Right atrium auricular region (tissue), 2 donors: ENCODE data around the gene AJM1. TPM values are rescaled to one million over a fixed set of nuclear protein-coding genes. Genes with fewer than 3 reads are reported as not detected.
"Not testable (repeated sequence)": the region's sequence is repeated elsewhere in the genome, so short reads cannot be mapped to it uniquely, and the experiment has no call there.

Experiments
- DNase-seq: peaks from one replicate; pipeline ENCODE4 v3.0.0-alpha.2; 2019; ENCODE audit warnings: low spot score
- H3K27ac ChIP-seq, 2 donors: fragments of 200-600 bp; sonication (generic); 1 replicate in 1 of 2; 2 replicates in 1 of 2; pipeline ENCODE4 v1.5.1; 2016 to 2019
- H3K27me3 ChIP-seq, 2 donors: fragments of 200-600 bp; sonication (generic); one replicate each; pipeline versions ENCODE4 v1.5.1 to v1.6.0; 2017 to 2019
- H3K36me3 ChIP-seq: fragments of 200-600 bp; sonication (generic); one replicate; pipeline ENCODE4 v1.5.1; 2016
- H3K4me1 ChIP-seq, 2 donors: fragments of 200-600 bp; sonication (generic); one replicate each; pipeline versions ENCODE4 v1.5.1 to v1.6.0; 2017 to 2019
- H3K4me3 ChIP-seq, 2 donors: fragments of 200-600 bp; sonication (generic); 1 replicate in 1 of 2; 2 replicates in 1 of 2; pipeline ENCODE4 v1.5.1; 2017 to 2019; ENCODE audit warnings: mild to moderate bottlenecking in 1 of 2, moderate library complexity in 1 of 2
- H3K9me3 ChIP-seq, 2 donors: fragments of 200-600 bp; sonication (generic); one replicate each; pipeline ENCODE4 v1.5.1; 2019
- total RNA-seq, 2 donors: library from RNA; depleted of rRNA; stranded (reverse); fragments of >200 nt; gene quantifications; one replicate each; pipeline ENCODE4 v1.1.0, GENCODE V29; 2016
- TF ChIP-seq, protein P1 (sequence below), 2 donors: fragments of 200-600 bp; sonication (generic); IDR thresholded peaks; one replicate each; pipeline ENCODE4 v1.5.1; 2019; ENCODE audit warnings: antibody characterized with exemption in 2 of 2

The AJM1 gene
- total RNA-seq, 2 donors from 2014 or later: 2.7 to 3.0 TPM

DNA sequence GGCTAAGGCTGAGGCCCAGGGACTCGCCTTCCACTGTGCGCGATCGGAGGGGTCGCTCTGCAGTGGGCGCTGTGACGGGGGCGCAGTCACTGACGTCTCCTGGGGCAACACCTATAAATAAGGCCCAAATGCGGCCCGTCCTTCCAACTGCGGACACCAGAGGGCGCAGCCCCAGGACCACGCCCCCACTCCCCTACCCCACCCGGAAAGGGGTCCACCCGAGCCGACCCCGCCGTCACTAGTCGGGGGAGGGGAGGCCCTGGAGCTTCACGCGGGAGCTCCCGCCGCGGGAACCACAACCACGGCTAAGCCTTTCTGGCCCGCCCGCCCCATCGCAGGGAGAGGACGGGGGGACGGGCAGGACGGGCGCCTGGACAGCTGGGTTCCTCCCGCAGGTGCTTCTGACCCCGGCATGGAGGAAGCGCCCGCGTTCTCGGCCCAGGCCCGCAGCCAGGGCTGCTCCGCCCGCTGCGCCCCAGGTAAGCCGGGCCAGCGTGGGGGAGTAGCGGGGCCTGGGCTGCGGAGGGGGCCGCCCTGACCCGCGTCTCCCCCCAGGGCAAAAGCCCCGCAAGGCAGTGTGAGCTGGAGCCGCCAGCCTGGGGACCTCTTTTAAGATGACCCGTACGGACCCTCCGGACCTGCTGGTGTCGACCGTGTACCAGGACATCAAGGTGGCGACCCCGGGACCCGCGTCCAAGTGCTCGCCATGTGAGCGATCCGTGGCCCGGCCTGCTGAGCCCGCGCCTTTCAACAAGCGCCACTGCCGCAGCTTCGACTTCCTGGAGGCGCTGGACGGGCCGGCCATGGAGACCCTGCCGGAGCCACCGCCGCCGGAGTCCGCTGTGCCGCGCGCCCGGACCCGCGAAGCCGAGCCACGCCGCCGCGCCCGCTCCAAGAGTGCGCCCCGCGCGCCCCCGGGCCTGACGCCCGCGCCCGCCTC lies 1.8 kb downstream of the AJM1 start:
- H3K27me3 ChIP-seq, H3K36me3 ChIP-seq, H3K9me3 ChIP-seq: not testable (repeated sequence)
- Histone ChIP-seq H3K4me3 (peak overlapping the region in 1 of 2 donors; percentile 54), H3K4me1 (peaks cover 0 to 68% of the 10 kb centered on the region in 2 donors), H3K27ac (peak overlapping the region; percentile 27 to 87)
- TF ChIP-seq, protein P1, sequence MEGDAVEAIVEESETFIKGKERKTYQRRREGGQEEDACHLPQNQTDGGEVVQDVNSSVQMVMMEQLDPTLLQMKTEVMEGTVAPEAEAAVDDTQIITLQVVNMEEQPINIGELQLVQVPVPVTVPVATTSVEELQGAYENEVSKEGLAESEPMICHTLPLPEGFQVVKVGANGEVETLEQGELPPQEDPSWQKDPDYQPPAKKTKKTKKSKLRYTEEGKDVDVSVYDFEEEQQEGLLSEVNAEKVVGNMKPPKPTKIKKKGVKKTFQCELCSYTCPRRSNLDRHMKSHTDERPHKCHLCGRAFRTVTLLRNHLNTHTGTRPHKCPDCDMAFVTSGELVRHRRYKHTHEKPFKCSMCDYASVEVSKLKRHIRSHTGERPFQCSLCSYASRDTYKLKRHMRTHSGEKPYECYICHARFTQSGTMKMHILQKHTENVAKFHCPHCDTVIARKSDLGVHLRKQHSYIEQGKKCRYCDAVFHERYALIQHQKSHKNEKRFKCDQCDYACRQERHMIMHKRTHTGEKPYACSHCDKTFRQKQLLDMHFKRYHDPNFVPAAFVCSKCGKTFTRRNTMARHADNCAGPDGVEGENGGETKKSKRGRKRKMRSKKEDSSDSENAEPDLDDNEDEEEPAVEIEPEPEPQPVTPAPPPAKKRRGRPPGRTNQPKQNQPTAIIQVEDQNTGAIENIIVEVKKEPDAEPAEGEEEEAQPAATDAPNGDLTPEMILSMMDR (IDR thresholded peaks at IDR 0.05): peak; percentile 51 to 79
- DNase-seq: peak; percentile 69

DNA sequence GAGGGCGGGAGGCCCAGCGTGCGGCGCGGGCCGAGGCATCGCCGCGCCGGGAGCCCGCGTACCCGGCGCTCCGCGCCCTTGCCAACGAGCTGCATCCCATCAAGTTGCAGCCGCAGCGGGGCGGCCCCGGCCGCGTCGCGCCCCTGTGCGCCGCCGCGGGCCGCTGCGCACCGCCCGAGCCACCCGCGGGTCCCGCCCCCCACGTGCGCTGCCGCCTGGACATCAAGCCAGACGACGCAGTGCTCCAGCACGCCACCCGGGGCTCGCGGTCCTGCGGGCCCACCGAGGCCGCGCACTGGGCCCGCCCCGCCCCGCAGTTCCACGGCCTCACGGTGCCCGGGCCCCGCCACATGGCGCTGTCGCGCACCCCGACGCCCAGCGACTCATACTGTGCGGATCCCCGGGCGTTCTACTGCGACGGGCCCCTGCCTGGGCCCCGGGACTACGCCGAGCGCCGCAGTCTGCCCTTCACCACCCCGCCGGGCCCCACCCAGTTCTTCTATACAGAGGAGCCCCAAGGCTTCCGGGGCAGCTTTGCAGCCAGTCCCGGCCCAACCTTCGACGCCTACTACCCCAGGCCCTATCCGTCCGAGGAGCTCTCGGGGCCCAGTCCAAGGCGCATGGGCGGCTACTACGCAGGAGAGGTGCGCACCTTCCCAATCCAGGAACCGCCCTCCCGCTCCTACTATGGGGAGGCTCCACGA lies 2.6 kb downstream of the AJM1 start:
- no peaks in the 10 kb centered on the region for H3K27me3 ChIP-seq
- DNase-seq: no peak

DNA sequence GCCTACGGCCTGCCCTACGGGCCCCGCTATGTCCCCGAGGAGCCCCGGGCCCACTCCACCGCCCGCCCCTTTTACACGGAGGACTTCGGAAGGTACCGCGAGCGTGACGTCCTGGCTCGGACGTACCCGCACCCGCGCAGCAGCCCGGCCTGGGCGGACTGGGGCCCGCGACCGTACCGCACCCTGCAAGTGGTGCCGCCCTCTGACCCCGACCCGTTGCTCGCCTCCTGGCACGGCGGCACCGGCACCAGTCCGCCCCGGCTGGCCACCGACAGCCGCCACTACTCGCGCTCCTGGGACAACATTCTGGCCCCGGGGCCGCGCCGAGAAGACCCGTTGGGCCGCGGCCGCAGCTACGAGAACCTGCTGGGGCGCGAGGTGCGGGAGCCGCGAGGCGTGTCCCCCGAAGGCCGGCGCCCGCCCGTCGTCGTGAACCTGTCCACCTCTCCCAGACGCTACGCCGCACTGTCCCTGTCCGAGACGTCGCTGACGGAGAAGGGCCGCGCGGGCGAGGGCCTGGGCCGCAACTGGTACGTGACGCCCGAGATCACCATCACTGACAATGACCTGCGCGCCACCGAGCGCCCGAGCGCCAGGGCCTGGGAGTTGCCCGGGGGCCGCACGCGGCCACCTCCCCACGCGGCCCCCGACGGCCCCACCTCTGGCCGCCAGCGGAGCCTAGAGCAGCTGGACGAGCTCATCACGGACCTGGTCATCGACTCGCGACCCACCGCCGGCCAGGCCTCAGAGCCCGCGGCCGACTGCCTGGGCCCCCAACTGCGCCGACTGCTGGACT lies 3.4 kb downstream of the AJM1 start:
- no peak for DNase-seq
- Histone ChIP-seq H3K36me3 (peaks cover 6% of the 10 kb centered on the region), H3K4me3 (no peak overlapping the region)

More for the DNA sequence above, 2.6 kb downstream of the AJM1 start:
- TF ChIP-seq, protein P1 (IDR thresholded peaks at IDR 0.05): no peak
- no peaks in the 10 kb centered on the region for H3K9me3 ChIP-seq
- H3K4me1 ChIP-seq: peaks cover 0 to 71% of the 10 kb centered on the region in 2 donors
- no peak overlapping the region for H3K4me3 ChIP-seq
- no peaks in the 10 kb centered on the region for H3K36me3 ChIP-seq
- no peak overlapping the region for H3K27ac ChIP-seq

DNA sequence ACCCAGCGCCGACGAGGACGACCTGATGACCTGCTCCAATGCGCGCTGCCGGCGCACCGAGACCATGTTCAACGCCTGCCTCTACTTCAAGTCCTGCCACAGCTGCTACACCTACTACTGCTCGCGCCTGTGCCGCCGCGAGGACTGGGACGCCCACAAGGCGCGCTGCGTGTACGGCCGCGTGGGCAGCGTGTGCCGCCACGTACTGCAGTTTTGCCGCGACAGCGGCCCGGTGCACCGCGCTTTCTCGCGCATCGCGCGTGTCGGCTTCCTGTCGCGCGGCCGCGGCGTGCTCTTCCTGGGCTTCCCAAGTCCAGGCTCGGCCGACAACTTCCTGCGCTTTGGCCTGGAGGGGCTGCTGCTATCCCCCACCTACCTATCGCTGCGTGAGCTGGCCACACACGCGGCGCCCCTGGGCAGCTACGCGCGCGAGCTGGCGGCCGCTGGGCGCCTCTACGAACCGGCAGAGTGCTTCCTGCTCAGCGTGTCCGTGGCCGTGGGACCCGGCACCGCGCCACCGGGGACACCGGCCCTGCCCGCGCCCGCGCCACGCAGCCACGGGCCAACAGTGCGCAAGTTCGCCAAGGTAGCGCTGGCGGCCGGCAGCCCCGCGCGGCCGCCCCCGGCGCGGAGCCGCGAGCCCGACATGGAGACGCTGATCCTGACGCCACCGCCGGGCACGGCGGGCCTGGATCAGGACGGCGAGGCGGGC lies 4.3 kb downstream of the AJM1 start:
- peak overlapping the region in 1 of 2 donors; percentile 96 for H3K27ac ChIP-seq
- H3K9me3 ChIP-seq: no peaks in the 10 kb centered on the region
- H3K4me3 ChIP-seq: peak overlapping the region; percentile 58 to 73
- H3K27me3 ChIP-seq: no peaks in the 10 kb centered on the region
- TF ChIP-seq, protein P1 (IDR thresholded peaks at IDR 0.05): no peak
- peaks cover 15% of the 10 kb centered on the region for H3K36me3 ChIP-seq
- peaks cover 0 to 70% of the 10 kb centered on the region in 2 donors for H3K4me1 ChIP-seq
- no peak for DNase-seq

More for the DNA sequence above, 3.4 kb downstream of the AJM1 start:
- TF ChIP-seq, protein P1 (IDR thresholded peaks at IDR 0.05): no peak
- Histone ChIP-seq H3K27me3 (no peaks in the 10 kb centered on the region), H3K4me1 (peaks cover 0 to 72% of the 10 kb centered on the region in 2 donors), H3K9me3 (no peaks in the 10 kb centered on the region), H3K27ac (no peak overlapping the region)
